HepG2 (cell line): ENCODE measurements around the gene IL1RAP. TPM values are rescaled to one million over a fixed set of nuclear protein-coding genes. Genes with fewer than 3 reads are reported as not detected.

Source experiments
- CAMTA2 ChIP-seq: sonication (generic); formaldehyde crosslinking; IDR thresholded peaks from 2 replicates; pipeline ENCODE4 v1.4.0; 2020; ENCODE audit warnings: mild to moderate bottlenecking, missing genetic modification reagents, borderline replicate concordance
- HMGXB3 ChIP-seq: sonication (generic); formaldehyde crosslinking; IDR thresholded peaks from 2 replicates; pipeline ENCODE4 v1.4.0; 2020; ENCODE audit warnings: missing genetic modification reagents, borderline replicate concordance
- KAT7 ChIP-seq: IDR thresholded peaks from 2 replicates; pipeline ENCODE4 v1.6.1; 2018; ENCODE audit warnings: borderline replicate concordance, missing compliant biosample characterization
- MNT ChIP-seq: fragments of 450-650 bp; IDR thresholded peaks from 2 replicates; pipeline ENCODE4 v1.6.1; 2016
- MTF1 ChIP-seq: sonication (generic); formaldehyde crosslinking; IDR thresholded peaks from 2 replicates; pipeline ENCODE4 v1.5.0; 2020; ENCODE audit warnings: missing genetic modification reagents
- RFX5 ChIP-seq: IDR thresholded peaks from 2 replicates; pipeline ENCODE4 v1.6.1; 2011; ENCODE audit warnings: low read depth, low read length, improper control_type of control experiment
- TIGD3 ChIP-seq: sonication (generic); formaldehyde crosslinking; IDR thresholded peaks from 2 replicates; pipeline ENCODE4 v1.5.1; 2020; ENCODE audit warnings: mild to moderate bottlenecking, missing genetic modification reagents, borderline replicate concordance
- ZNF280B ChIP-seq: sonication (generic); formaldehyde crosslinking; IDR thresholded peaks from 2 replicates; pipeline ENCODE4 v1.5.0; 2020; ENCODE audit warnings: missing genetic modification reagents, mild to moderate bottlenecking, borderline replicate concordance
- ZNF282 ChIP-seq: fragments of 450-650 bp; IDR thresholded peaks from 2 replicates; pipeline ENCODE4 v1.6.1; 2018; ENCODE audit not compliant: partially characterized antibody
- ZNF326 ChIP-seq: sonication (generic); formaldehyde crosslinking; IDR thresholded peaks from 2 replicates; pipeline ENCODE4 v1.4.0; 2020; ENCODE audit warnings: missing genetic modification reagents, borderline replicate concordance
- ZNF564 ChIP-seq: sonication (generic); formaldehyde crosslinking; IDR thresholded peaks from 2 replicates; pipeline ENCODE4 v1.8.1; 2023; ENCODE audit warnings: mild to moderate bottlenecking, missing genetic modification reagents
- ZNF646 ChIP-seq: sonication (generic); formaldehyde crosslinking; IDR thresholded peaks from 2 replicates; pipeline ENCODE4 v1.9.0; 2021; ENCODE audit warnings: mild to moderate bottlenecking, missing genetic modification reagents
- ZNF724P ChIP-seq: sonication (generic); formaldehyde crosslinking; IDR thresholded peaks from 2 replicates; pipeline ENCODE4 v1.8.0; 2022; ENCODE audit warnings: missing genetic modification reagents, borderline replicate concordance
- polyA plus RNA-seq, 8 experiments: library from polyadenylated mRNA; depleted of rRNA in 3 of 8; stranded (reverse) in 7 of 8; unstranded in 1 of 8; fragments of >200 nt; fragmentation: Illumina TruSeq in 4 of 8; extraction: Trizol in 4 of 8; gene quantifications; 2 replicates each; pipeline versions ENCODE4 v1.2.1 to v1.2.3, GENCODE V29; 2011 to 2016; ENCODE audit warnings: low read depth in 4 of 8, missing spikeins in 1 of 8, mixed read lengths in 1 of 8; ENCODE audit not compliant: insufficient read depth in 1 of 8
- total RNA-seq, 5 experiments: library from RNA; depleted of rRNA; stranded (reverse); fragments of >200 nt; fragmentation: Illumina TruSeq; extraction: Trizol; gene quantifications; 2 replicates each; pipeline ENCODE4 v1.2.3, GENCODE V29; 2016; ENCODE audit warnings: low read depth in 1 of 5

Gene IL1RAP
- total and polyA plus RNA-seq, 2 of the 13 experiments (the other 11 are each of a cell fraction or from before 2014, with no cell fraction given), result 18.3 to 54.9 TPM

- no peak for TF ChIP-seq TIGD3
- TF ChIP-seq ZNF564 (CRISPR knock-in tag), result no peak
- no peak for TF ChIP-seq RFX5
- no peak for TF ChIP-seq KAT7
- no peak for TF ChIP-seq MTF1 (CRISPR knock-in tag)
- TF ChIP-seq CAMTA2 (CRISPR knock-in tag), result no peak
- TF ChIP-seq ZNF646 (CRISPR knock-in tag), result no peak
- no peak for TF ChIP-seq MNT
- TF ChIP-seq ZNF724P, result no peak
- TF ChIP-seq HMGXB3 (CRISPR knock-in tag), result no peak
- TF ChIP-seq ZNF326 (CRISPR knock-in tag), result no peak
- TF ChIP-seq ZNF282, result no peak
- TF ChIP-seq ZNF280B (CRISPR knock-in tag), result no peak
These were observed 34.3 kb downstream of the IL1RAP start (continued) for GRCh38 chr3:190548031-190548656.
